ENCODE measurements around the gene RMDN3.

The RMDN3 gene

DNA sequence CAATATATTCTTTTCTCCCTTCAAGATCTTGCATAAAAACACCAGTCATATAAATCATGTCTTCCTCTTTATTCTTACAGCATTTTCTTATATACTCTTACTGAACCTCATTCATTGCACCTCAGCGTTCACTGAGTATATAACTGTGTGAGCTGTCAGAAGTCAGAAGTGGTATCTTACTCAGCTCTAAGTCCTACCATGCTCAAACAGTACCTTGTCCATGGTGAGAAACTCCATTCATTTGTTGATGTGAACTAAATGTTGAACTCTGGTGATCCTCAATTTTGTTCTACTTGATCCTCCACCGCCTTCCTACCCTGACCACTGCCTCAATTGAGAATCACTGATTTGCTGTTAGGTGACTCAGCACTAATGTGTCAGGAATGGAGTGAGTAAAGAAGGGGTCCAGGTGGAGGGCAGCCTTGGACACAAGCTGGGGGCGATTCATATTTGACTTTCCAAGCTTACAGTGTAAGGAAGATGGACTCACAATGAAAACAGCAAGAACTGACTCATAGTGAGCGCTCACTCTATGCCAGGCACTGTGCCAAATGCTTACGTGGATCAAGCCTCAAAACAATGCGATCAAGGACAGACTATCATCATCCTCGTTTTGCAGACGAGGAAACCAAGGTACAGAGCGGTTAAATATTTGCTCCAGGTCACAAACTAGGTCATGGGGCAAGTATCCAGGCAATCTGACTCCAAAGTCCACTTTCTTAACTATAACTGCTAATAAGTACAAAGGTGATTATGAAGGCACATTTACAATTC, 38.3 kb upstream of the RMDN3 start:
- no peak overlapping the region for H3K4me2 ChIP-seq (ENCODE audit: low read depth, low read length, poor library complexity, severe bottlenecking)
- no peak overlapping the region for H3K9ac ChIP-seq (ENCODE audit: low read depth, low read length, poor library complexity, severe bottlenecking)
- TF ChIP-seq, protein P1, sequence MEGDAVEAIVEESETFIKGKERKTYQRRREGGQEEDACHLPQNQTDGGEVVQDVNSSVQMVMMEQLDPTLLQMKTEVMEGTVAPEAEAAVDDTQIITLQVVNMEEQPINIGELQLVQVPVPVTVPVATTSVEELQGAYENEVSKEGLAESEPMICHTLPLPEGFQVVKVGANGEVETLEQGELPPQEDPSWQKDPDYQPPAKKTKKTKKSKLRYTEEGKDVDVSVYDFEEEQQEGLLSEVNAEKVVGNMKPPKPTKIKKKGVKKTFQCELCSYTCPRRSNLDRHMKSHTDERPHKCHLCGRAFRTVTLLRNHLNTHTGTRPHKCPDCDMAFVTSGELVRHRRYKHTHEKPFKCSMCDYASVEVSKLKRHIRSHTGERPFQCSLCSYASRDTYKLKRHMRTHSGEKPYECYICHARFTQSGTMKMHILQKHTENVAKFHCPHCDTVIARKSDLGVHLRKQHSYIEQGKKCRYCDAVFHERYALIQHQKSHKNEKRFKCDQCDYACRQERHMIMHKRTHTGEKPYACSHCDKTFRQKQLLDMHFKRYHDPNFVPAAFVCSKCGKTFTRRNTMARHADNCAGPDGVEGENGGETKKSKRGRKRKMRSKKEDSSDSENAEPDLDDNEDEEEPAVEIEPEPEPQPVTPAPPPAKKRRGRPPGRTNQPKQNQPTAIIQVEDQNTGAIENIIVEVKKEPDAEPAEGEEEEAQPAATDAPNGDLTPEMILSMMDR (conservative IDR thresholded peaks at IDR 0.05; ENCODE audit: low read length): no peak
- TF ChIP-seq EZH2phosphoT487 (IDR thresholded peaks at IDR 0.05; ENCODE audit: borderline replicate concordance): no peak
- H3K9me3 ChIP-seq (ENCODE audit: insufficient read depth, low read depth, low read length): no peaks in the 10 kb centered on the region
- H4K20me1 ChIP-seq (ENCODE audit: insufficient read depth, low read length, poor library complexity, severe bottlenecking): no peaks in the 10 kb centered on the region
- no peak overlapping the region for H3K4me3 ChIP-seq (ENCODE audit: low read length, poor library complexity, severe bottlenecking)
- H3F3A ChIP-seq (ENCODE audit: low read depth): no peaks in the 10 kb centered on the region
- no peaks in the 10 kb centered on the region for H3K79me2 ChIP-seq (ENCODE audit: insufficient read depth, low read length)
- H2AFZ ChIP-seq (ENCODE audit: low read length): no peak overlapping the region
- H3K36me3 ChIP-seq (ENCODE audit: insufficient read depth, low read length): no peaks in the 10 kb centered on the region
- no peaks in the 10 kb centered on the region for H3K9me2 ChIP-seq (replicated peaks; ENCODE audit: low read depth, low read length)
- peaks cover 5% of the 10 kb centered on the region for H3K4me1 ChIP-seq (ENCODE audit: insufficient read depth, low read length, poor library complexity, severe bottlenecking)
- H3K27me3 ChIP-seq (ENCODE audit: insufficient read depth, low read length, poor library complexity, severe bottlenecking): no peaks in the 10 kb centered on the region

DNA sequence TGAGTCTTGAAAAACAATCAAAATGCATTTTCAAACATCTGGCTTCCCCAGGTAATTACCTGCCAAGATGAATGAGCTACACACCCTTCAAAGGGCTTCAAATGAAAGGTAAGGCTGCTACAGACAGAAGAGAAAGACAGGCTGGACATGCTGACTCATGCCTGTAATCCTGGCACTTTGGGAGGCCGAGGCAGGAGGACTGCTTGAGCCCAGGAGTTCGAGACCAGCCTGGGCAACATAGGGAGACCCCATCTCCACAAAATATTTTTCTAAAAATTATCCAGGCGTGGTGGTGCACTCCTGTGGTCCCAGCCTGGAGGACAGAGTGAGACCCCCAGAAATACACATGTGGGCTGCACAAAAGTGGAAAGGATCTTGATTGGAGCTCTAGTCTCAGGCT, 37.3 kb upstream of the RMDN3 start:
- Histone ChIP-seq H3K79me2 (ENCODE audit: insufficient read depth, low read length) (no peaks in the 10 kb centered on the region), H3K9me2 (replicated peaks; ENCODE audit: low read depth, low read length) (no peaks in the 10 kb centered on the region), H3K9ac (ENCODE audit: low read depth, low read length, poor library complexity, severe bottlenecking) (no peak overlapping the region), H3F3A (ENCODE audit: low read depth) (no peaks in the 10 kb centered on the region), H3K4me1 (ENCODE audit: insufficient read depth, low read length, poor library complexity, severe bottlenecking) (peaks cover 12% of the 10 kb centered on the region), H3K9me3 (ENCODE audit: insufficient read depth, low read depth, low read length) (no peaks in the 10 kb centered on the region), H4K20me1 (ENCODE audit: insufficient read depth, low read length, poor library complexity, severe bottlenecking) (peaks cover 6% of the 10 kb centered on the region), H3K4me2 (ENCODE audit: low read depth, low read length, poor library complexity, severe bottlenecking) (no peak overlapping the region), H3K27me3 (ENCODE audit: insufficient read depth, low read length, poor library complexity, severe bottlenecking) (no peaks in the 10 kb centered on the region), H3K36me3 (ENCODE audit: insufficient read depth, low read length) (no peaks in the 10 kb centered on the region), H3K4me3 (ENCODE audit: low read length, poor library complexity, severe bottlenecking) (no peak overlapping the region), H2AFZ (ENCODE audit: low read length) (no peak overlapping the region)
- TF ChIP-seq, protein P1 (conservative IDR thresholded peaks at IDR 0.05; ENCODE audit: low read length): no peak
- TF ChIP-seq EZH2phosphoT487 (IDR thresholded peaks at IDR 0.05; ENCODE audit: borderline replicate concordance): no peak

DNA sequence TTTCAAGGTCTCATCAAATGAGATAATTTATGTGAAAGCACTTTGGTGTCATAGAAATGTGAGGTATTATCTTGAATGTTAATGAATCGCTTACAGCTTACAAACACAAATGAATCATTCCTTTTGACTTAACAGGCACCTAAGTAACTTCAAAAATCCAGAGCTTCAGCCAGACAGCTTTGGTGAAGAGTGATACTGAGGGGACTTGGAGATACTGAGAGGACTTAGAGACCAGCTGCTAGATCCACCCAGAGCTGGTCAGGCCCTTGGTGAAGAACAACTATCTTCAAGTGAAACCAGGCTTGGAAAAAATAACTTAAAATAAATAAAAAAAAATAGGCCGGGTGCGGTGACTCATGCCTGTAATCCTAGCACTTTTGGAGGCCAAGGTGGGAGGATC, 35.7 kb upstream of the RMDN3 start:
- Histone ChIP-seq H3F3A (ENCODE audit: low read depth) (no peaks in the 10 kb centered on the region), H3K9me3 (ENCODE audit: insufficient read depth, low read depth, low read length) (no peaks in the 10 kb centered on the region), H3K27me3 (ENCODE audit: insufficient read depth, low read length, poor library complexity, severe bottlenecking) (no peaks in the 10 kb centered on the region), H3K9ac (ENCODE audit: low read depth, low read length, poor library complexity, severe bottlenecking) (no peak overlapping the region), H4K20me1 (ENCODE audit: insufficient read depth, low read length, poor library complexity, severe bottlenecking) (peaks cover 11% of the 10 kb centered on the region), H3K4me2 (ENCODE audit: low read depth, low read length, poor library complexity, severe bottlenecking) (no peak overlapping the region), H2AFZ (ENCODE audit: low read length) (no peak overlapping the region), H3K79me2 (ENCODE audit: insufficient read depth, low read length) (no peaks in the 10 kb centered on the region), H3K9me2 (replicated peaks; ENCODE audit: low read depth, low read length) (no peaks in the 10 kb centered on the region), H3K4me3 (ENCODE audit: low read length, poor library complexity, severe bottlenecking) (no peak overlapping the region), H3K4me1 (ENCODE audit: insufficient read depth, low read length, poor library complexity, severe bottlenecking) (peaks cover 21% of the 10 kb centered on the region), H3K36me3 (ENCODE audit: insufficient read depth, low read length) (no peaks in the 10 kb centered on the region)
- TF ChIP-seq, protein P1 (conservative IDR thresholded peaks at IDR 0.05; ENCODE audit: low read length): no peak
- no peak for TF ChIP-seq EZH2phosphoT487 (IDR thresholded peaks at IDR 0.05; ENCODE audit: borderline replicate concordance)

All from Loucy (cell line).